Urothelium cell line (cell line): ENCODE results near the gene SLC45A2.

ENCODE experiments used
- DNase-seq: peaks from one replicate; pipeline ENCODE4 v3.0.0; 2011; ENCODE audit warnings: low spot score, mixed read lengths
- FAIRE-seq: peaks from 2 replicates; lab custom pipeline; 2011; peaks lifted over from hg19 to GRCh38; lab: Jason Lieb, UNC

Gene SLC45A2

DNA sequence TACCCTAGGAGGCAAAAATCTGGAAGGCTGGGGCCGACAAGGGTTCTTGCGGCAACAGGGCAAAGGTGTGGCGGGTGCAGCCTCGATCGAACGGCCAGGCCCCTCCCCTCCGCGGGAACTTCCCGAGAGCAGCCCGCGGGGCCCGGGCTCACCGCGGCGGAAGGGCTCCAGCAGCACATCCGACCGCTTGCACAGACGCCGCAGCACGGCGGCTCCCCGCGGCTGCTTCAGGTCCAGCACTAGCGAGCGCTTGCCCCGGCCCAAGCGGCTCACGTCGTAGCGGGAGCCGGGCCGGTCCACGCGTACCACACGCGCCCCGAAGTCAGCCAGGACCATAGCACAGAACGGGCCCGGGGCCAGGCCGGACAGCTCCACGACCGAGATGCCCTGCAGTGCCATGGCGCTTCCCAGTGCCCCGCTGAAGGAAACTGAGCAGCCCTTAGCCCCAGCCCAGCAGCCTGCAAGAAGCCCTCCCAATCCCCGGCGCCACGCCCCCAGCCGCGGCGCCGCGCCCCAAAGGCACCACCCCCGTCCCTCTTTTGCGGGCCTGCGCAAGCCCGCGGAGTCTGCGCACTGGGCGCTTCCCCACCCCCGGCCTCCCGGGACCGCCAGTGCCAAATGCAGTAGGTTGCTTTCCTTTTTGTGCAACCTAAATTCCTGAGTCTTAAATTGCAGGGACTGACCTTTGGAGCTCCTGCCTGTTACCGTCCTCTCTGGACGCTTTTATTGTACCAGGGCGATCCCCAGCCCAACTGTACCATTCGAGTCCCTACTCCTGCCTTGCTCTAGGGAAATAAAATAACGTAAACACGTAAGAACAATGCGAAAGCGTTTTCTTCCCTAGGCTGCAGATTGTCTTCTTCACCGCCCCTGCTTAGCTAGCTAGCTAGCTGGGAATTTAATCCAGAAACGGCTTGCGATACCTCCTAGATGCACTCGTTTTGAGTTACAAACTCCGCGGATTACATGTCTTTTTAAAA, 23.4 kb upstream of the SLC45A2 start, which contains the start of gene AMACR:
Gene AMACR, minus strand, starts transcription at position 430 of the 980 bp plus-strand sequence. Its CDS starts 31 bp downstream, at position 399.
- peak; percentile 17 for FAIRE-seq
- DNase-seq, result peak; percentile 99

DNA sequence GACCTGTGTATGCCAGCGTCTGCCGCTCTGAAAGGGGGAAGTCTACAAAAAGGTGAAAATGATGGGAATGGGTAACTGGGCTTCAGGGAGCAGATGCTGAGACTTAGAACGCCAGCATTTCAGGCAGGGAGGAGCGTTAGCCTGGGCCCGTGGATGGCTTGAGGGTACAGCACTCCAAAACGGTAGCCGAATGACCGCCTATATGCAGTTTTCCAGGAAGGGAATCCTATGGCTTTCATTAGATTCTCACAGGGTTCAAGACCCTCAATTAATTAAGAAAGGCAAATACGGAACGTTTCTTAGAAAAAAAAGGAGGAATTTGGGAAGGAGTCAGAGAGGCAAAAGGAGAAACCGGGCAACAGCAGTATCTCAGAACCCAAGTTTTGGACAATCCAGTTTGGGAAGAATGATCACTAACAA, 22.7 kb upstream of the SLC45A2 start:
- no peak for FAIRE-seq
- DNase-seq, result peak; percentile 33

DNA sequence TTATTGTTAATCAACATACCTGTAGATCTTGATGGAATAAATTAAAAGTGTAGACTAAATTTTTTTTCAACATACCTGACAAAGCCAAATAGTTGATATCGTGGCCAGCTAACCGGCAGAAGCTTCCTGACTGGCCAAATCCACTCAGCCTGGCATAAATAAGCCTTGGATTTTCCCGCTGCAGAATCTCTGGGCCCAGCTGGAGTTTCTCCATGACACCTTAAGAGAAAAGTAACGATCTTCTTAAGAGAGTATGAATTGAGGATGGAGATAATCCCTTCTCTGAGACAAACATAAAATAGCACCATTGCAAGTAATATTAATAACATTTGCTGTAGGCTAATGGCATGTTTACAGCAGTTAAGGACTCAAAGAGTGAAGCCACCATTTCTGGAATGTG, 21.2 kb upstream of the SLC45A2 start:
- FAIRE-seq (no peak), DNase-seq (no peak)

DNA sequence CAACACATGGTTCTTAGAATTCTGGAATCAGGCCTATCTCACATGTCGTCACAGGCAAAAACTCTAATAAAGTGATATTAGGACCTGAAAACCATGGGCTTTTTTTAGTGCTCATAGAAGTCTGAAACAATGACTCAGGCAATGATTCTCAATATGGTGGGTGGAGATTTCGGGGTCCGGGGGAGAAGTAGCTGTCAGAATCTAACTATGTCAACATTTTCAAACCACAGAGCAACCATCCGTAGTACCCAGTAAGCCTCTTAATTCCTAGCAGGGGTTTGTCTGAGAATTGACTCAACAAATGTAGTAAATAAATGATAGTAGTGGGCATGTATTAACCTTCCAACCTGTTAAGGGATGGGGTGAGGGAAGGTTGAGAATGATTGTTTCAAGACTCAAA, 20.7 kb upstream of the SLC45A2 start:
- DNase-seq (no peak), FAIRE-seq (no peak)

DNA sequence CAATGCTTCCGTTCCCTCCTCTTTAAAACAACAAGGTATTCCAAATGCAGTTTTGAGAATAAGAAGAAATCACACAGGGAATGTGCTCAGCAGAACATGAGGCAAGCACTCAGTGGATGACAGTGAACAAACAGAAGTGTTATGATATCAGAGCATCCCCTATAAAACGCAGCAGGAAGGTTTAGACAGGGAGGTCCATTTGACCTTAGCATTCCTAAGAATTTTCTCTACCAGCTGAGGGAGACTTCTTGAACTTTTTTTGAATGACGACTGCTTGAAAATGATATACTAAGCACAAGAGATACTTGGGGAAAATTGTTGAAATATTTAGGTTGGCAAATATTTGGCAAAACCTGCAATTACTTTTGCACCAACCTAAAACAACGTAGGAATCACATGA, 19.4 kb upstream of the SLC45A2 start:
- no peak for FAIRE-seq

DNA sequence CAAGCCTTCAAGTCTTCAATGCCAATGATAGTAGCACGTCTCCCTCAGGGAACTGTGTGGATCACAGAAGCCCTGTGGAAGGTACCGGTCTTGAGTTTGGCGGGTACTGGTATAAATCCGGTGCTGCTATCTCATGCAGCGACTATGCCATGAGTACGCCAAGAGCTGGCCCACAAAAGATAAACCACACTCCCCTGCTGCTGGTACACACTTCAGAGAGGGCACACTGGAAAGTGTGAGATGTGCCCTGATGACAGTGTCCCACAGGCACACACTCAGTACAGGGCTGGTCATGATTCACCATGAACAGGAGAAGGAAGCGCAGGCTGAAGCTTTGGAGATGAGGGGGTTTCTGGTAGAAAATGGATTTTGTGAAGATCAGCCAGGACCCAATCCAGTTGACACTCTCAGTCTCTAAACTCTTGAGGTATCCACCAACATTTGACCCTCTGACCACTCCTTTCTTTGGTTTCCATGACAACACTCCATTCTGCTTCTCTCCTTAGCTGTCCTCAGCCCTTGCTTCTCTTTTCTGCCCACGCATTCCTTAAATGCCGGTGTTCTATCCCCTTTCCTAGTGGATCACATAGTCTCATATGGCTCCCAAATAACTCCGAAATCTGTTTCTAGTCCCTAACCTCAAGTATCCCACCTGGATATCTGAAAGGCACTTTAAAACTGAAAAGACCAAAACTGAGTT, 18.3 kb upstream of the SLC45A2 start:
- no peak for FAIRE-seq
- no peak for DNase-seq

More for the DNA sequence above, 19.4 kb upstream of the SLC45A2 start:
- no peak for DNase-seq

DNA sequence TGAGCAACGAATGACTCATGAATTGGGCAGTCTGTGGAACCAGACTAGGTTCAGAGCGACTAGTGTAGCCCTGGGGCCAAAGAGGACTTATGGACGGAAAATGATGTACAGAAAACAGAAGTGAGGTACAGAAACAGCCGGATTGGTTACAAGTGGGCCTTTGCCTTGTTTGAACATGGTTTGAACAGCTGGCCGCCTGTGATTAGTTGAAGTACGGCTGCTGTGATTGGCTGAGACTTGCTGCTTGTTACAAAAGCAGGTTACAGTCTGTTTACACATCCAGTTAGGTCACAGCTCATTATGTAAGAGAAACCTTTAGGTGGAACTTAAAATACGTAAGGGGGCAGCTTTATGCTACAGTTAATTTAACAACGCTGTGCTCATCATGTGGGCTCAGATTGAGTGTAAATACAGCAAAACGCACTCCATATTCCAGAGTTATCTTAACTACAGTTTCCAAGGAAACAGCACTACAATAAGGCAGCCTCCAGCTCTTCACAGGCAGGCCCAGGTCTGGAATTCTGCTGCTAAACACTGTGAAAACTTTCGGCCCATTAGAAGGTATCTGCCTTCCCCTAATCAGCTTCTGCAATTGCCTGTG, 16.8 kb upstream of the SLC45A2 start:
- no peak for DNase-seq
- FAIRE-seq, result no peak

DNA sequence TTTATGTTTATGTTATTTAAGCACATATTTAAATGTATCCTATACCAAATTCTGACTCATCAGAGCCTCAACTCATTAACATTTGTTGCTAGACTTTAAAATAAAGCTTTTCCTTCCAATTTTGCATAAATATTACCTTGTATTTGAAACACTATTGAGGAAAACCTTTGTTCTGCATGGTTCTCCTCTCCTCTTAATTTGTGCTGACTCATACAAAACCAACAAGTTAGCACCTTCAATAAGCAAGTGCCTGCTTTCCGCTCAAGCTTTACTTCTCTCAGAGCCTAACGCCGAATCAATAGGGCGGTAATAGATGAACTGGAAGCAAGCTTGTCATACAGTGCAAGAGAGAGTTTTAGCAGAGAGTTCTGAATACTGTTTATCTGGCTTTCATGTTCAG, 15.5 kb upstream of the SLC45A2 start:
- FAIRE-seq, result no peak

DNA sequence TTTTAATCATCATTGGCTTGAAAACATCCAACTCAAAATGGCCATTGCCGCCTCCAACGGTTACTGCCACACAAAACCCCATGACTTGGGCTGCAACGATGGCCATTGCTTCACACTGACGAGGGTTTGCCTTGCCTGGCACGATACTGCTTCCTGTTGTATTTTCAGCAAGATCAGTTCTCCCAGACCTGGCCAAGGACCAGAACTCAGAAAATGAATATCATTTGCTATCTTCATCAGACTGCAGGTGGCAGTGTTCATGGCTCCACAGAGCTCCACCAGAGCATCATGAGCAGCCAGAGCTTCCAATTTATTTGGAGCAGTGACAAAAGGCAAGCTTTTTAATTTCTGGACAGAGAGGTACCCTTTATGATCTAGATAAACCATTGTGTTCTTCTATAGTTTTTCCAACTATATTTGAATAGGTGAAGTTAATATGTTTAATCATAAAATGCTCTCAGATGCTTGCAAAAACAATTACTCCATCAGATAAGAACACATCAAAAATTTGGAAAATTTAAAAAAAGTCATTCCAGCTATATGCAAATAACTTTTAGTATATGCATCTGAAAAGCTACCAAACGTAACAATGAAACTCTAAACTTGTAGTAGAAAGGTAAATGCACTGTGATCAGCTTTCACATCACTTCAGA, 13.0 kb upstream of the SLC45A2 start:
- DNase-seq, result peak; percentile 76
- peak; percentile 93 for FAIRE-seq

More for the DNA sequence above, 15.5 kb upstream of the SLC45A2 start:
- DNase-seq, result no peak

DNA sequence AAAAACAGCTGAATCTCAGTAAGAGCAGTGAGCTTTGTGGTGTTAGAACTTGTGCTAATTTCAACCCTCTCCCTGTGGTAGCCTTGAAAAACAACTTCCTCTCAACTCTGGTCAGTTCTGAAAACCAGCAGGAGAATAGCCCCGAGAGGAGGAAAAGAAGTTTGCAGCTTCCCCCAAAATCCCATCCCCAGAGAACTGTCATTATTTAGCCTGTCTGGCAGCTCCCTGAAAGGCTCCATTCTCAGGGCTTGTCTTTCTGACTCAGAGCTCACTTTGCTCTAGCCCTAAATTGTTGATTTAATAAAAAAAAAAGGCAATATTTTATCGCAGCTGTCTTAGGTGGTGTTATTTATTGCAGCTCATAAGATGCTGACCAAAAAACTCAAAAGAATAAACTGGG, 11.4 kb upstream of the SLC45A2 start:
- no peak for DNase-seq
- no peak for FAIRE-seq

DNA sequence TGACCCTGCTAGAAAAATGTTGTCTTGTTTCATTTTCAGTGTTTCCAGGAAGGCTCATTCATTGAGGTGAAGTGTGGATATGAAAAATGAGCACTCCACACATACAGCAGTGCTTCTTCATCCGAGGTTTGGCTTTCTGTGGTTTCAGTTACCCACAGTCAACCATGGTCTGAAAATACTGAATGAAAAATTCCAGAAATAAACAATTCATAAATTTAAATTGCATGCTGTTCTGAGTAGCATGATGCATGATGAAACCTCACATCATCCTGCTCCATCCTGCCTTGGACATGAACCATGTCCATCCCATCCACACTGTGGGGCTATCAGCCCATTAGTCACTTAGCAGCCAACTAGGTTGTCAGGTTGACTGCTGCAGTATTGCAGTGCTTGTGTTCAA, 10.4 kb upstream of the SLC45A2 start:
- FAIRE-seq, result no peak
- DNase-seq, result no peak

DNA sequence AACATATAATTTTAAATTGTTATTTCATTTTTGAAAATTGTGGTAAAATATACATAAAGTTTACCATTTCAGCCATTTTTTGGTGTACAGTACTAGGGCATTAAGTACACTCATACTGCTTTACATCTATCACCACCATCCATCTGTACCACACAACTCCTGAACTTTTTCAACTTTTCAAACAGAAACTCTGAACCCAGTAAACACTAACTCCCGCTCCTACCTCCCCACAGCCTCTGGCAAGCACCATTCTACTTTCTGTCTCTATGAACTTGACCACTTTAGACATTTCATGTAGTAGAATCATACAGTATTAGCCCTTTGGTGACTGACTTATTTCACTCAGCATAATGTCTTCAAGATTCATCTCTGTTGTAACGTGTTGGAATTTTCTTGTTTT, 8.4 kb upstream of the SLC45A2 start:
- FAIRE-seq, result no peak
- no peak for DNase-seq

DNA sequence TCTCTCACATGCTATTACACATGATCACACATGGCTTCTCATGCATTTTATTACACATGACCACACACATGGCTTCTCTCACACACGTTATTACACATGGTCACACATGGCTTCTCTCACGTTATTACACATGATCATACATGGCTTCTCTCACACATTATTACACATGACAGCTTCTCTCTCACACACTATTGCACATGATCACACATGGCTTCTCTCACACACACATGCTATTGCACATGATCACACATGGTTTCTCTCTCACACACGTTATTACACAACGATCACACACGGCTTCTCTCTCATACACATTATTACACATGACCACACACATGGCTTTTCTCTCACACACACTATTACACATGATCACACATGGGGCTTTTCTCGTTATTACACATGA, 954 bp upstream of the SLC45A2 start:
- DNase-seq, result no peak
- FAIRE-seq, result no peak

DNA sequence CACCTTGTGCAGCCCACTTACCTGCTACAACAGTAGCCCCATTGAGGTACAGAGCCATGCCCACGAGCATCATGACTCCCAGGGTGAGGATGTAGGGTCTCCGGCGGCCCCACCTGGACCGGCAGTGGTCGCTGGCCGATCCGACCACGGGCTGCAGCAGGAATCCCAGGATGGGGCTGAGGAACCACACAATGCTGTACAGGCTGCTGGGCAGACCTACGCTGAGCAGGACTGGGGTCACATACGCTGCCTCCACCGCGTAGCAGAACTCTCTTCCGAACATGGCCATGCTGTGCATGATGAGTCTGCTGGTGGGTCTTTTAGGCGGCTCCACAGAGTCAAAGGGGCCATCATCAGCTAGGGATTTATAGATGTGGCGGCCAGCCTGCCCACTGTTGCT, 315 bp downstream of the SLC45A2 start:
- FAIRE-seq (no peak), DNase-seq (no peak)

DNA sequence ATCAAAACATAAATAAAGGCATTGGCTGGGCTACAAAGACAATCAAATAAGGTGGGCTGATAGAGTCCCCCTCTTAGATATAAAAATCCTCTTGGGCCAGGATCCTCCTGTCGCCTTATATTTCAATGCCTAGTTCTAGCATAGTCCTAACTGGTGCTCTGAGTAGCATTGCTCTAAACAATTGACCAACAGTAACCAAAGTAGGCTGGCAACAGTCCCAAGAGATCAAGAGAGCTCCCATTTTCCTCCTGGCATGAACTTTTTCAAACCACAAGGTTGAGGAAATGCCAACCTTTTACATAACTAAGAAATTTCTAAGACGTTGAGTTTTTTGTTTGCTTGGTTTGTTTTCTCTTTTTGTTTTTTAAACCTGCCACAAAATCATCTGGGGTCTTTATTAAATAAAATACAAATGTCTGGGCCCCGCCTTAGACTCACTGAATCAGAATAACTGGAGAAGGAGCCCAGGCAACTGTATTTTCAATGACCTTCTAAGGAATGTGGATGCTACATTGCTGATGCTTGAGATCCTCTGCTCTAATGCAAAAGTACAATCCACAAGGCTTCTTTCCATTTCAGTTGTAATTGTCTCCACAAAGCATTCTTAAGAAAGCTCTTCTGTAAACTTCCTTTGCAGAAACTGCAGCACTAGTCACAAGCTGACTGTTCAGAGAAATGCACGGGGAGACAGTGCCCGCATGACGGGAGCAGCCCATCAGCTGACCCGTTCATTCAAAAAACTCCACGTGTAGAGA, 2.9 kb downstream of the SLC45A2 start:
- no peak for FAIRE-seq

DNA sequence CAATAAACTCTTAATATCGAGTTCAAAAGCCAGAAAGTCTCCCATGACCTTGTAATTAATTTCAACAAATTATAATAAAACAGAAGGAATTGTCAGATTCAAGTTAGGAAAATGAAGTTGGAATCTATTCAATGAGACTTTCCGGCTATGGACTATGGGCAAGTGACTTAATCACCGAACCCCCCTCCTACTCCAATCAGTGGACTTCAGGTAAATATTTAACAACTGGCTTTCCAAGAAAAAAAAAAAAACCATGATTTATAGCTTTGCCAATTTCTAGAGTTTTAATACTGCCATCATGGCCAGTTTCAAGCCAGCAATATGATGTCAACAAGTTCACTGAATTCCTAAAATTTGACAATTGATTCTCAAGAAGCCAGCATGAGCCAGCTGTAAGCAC, 4.5 kb downstream of the SLC45A2 start:
- no peak for FAIRE-seq
- no peak for DNase-seq

More for the DNA sequence above, 2.9 kb downstream of the SLC45A2 start:
- peak; percentile 36 for DNase-seq

DNA sequence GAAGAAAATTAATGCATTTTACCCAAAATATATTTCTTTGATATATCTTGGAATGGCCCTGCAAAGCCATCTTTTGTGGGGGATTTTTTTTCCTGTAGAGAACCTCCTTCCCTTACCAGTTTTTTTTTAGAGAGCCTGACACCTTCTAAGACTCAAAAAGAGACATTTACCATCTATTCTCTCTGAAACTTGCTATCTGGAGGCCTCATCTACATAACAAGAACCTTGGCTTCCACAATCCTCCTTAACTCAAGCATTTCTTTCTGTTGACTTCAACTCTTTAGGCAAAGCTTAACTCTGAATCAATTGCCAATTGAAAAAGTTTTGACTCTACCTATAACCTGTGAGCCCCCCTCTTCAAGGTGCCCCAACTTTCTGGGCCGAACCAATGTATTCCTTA, 6.2 kb downstream of the SLC45A2 start:
- no peak for FAIRE-seq
- DNase-seq, result no peak

DNA sequence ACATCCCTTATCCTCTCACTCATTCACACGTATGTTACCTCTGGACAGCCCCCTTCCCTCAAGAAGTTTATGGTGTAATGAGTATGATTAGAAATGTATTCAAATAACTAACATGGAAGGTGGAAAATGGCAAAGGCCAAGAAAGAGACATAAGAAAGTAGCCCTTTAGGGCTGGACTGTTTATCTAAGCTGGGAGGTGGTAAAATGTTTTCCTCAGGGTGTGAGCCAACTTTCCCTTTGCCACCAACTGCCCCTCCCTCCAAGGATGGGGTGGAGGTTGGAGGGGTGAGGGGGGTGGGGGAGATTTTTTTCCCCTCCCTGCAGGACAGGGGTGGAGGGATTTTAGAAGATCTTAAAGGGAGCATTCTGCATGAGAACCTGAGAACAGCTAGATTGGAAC, 8.2 kb downstream of the SLC45A2 start:
- no peak for FAIRE-seq
- DNase-seq, result no peak

DNA sequence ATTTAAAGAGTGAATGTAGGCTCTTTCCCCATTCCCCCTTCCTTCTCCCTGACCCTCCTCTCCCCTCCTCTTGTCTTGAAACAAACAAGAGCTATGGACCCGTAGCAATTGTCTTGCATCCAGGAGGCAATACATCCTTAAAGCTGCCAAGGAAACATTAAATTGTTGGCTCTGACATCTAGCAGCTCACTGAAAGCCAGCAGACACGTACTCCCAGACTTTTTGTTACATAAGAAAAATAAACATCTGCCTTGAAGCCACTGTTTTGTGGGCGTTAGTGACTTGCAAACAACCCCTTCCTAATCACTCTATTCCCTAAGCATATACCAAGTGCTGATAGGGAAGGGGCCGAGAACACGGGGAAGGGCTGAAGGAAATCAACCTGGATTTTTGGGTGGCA, 8.6 kb downstream of the SLC45A2 start:
- no peak for DNase-seq
- no peak for FAIRE-seq

DNA sequence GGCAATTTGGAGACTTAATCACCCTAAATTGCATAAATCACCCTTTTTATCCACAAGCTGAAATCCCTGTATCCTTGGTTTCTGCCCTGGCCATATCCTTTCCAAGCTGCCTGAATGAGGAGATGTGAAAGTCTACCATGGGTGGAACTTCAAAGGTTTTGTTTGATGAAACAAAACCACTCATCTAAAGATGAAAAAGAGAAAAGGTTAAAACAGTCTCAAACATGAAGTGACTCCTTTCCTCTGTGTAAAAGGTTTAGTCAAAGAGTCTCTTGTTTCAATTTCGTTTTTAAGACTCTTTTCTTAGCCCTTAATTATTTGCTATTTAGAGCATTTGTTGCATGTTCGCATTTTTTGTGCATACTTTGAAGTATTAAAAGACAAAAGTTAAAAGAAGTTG, 11.2 kb downstream of the SLC45A2 start:
- no peak for FAIRE-seq
- no peak for DNase-seq
